Measurements from ENCODE around the gene NUP210L.
"Not testable (repeated sequence)": the region's sequence is repeated elsewhere in the genome, so short reads cannot be mapped to it uniquely, and the experiment has no call there.

The NUP210L gene

GRCh38 chr1:154170547-154171222, 15.8 kb upstream of the NUP210L start:
- H3K4me3 ChIP-seq (ENCODE audit: low read depth, low read length): no peak overlapping the region

GRCh38 chr1:154167461-154167860, 12.6 kb upstream of the NUP210L start:
- H3K4me3 ChIP-seq (ENCODE audit: low read depth, low read length): no peak overlapping the region

- no peak overlapping the region for H3K4me3 ChIP-seq (ENCODE audit: low read depth, low read length)
Measured at GRCh38 chr1:154166207-154166606, 11.3 kb upstream of the NUP210L start.

GRCh38 chr1:154159554-154159953, 4.7 kb upstream of the NUP210L start:
- H3K4me3 ChIP-seq (ENCODE audit: low read depth, low read length): no peak overlapping the region

GRCh38 chr1:154158307-154159125, 3.6 kb upstream of the NUP210L start:
- H3K4me3 ChIP-seq (ENCODE audit: low read depth, low read length): no peak overlapping the region

- no peak overlapping the region for H3K4me3 ChIP-seq (ENCODE audit: low read depth, low read length)
Measured at GRCh38 chr1:154157520-154158306, 2.8 kb upstream of the NUP210L start.

- H3K4me3 ChIP-seq (ENCODE audit: low read depth, low read length): no peak overlapping the region
Measured at GRCh38 chr1:154155251-154155650, 378 bp upstream of the NUP210L start.

GRCh38 chr1:154154053-154154452, 820 bp downstream of the NUP210L start:
- no peak overlapping the region for H3K4me3 ChIP-seq (ENCODE audit: low read depth, low read length)

- H3K4me3 ChIP-seq (ENCODE audit: low read depth, low read length): no peak overlapping the region
Measured at GRCh38 chr1:154151311-154151710, 3.6 kb downstream of the NUP210L start.

- no peak overlapping the region for H3K4me3 ChIP-seq (ENCODE audit: low read depth, low read length)
Measured at GRCh38 chr1:154148807-154149206, 6.1 kb downstream of the NUP210L start.

GRCh38 chr1:154147505-154147904, 7.4 kb downstream of the NUP210L start:
- H3K4me3 ChIP-seq (ENCODE audit: low read depth, low read length): not testable (repeated sequence)

GRCh38 chr1:154145986-154146385, 8.9 kb downstream of the NUP210L start:
- H3K4me3 ChIP-seq (ENCODE audit: low read depth, low read length): no peak overlapping the region

GRCh38 chr1:154142358-154142757, 12.5 kb downstream of the NUP210L start:
- H3K4me3 ChIP-seq (ENCODE audit: low read depth, low read length): no peak overlapping the region

GRCh38 chr1:154141240-154141639, 13.6 kb downstream of the NUP210L start:
- H3K4me3 ChIP-seq (ENCODE audit: low read depth, low read length): no peak overlapping the region

- H3K4me3 ChIP-seq (ENCODE audit: low read depth, low read length): no peak overlapping the region
Measured at GRCh38 chr1:154137888-154138287, 17.0 kb downstream of the NUP210L start.

- no peak overlapping the region for H3K4me3 ChIP-seq (ENCODE audit: low read depth, low read length)
Measured at GRCh38 chr1:154133256-154133655, 21.6 kb downstream of the NUP210L start.

- H3K4me3 ChIP-seq (ENCODE audit: low read depth, low read length): no peak overlapping the region
Measured at GRCh38 chr1:154129391-154129970, 25.4 kb downstream of the NUP210L start.

GRCh38 chr1:154123205-154123604, 31.7 kb downstream of the NUP210L start:
- not testable (repeated sequence) for H3K4me3 ChIP-seq (ENCODE audit: low read depth, low read length)

- no peak overlapping the region for H3K4me3 ChIP-seq (ENCODE audit: low read depth, low read length)
Measured at GRCh38 chr1:154117642-154118041, 37.2 kb downstream of the NUP210L start.

- no peak overlapping the region for H3K4me3 ChIP-seq (ENCODE audit: low read depth, low read length)
Measured at GRCh38 chr1:154115180-154115579, 39.7 kb downstream of the NUP210L start.

GRCh38 chr1:154104433-154105082, 50.3 kb downstream of the NUP210L start:
- H3K4me3 ChIP-seq (ENCODE audit: low read depth, low read length): no peak overlapping the region
